Measurements from ENCODE around the gene SPDL1.

The SPDL1 gene

DNA sequence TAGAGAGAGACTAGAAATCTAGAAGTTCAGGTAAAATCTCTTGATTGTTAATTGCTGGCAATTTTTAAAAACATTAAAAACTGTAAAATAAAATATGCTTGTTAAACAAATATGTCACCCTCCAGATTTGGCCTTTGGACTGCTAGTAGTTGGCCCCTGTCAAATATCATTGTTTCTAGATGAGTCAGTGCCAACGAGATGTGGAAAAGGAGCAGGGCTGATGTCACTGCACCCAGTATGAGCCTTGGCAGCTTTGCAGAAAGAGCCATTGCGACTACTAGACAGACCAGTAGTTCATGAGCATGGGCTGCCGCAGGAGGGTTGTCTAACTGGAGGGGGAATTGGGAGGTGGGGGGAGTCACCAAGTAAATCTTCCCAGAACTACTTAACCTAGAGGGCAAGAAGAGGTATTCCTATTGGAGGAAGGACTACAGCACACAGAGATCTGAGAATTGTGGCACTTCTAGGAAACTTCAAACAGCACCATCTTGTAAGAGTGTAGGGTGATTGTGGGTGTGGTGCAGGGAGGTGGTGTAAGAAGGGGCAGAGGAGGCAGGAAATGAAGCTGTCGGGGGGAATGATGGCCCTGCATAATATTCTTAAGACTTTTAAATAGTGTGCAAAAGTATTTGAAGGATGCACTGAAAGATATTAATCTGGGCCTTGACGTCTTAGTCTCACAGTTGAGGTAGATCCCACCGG lies 46.4 kb downstream of the SPDL1 start:
- DNase-seq (ENCODE audit: low spot score) = no peak

DNA sequence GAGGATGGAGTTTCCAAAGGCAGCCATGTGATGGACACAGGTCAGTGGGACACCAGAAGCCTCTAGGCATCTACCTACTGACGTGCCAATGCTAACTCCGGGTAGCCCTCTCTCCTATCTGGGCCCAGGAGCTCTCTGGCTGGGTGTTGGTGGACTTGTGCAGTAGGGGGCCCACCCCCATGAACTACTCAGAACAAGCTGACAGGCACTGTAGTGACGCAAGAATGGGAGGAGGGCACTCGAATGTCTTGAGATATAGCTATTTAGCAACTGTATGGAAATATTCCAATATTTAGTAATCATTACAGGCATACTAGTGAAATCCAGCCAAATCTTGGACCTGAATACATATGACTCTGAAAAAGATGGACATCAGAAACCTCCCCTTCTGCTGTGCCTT lies 47.8 kb downstream of the SPDL1 start:
- no peak for DNase-seq (ENCODE audit: low spot score)

DNA sequence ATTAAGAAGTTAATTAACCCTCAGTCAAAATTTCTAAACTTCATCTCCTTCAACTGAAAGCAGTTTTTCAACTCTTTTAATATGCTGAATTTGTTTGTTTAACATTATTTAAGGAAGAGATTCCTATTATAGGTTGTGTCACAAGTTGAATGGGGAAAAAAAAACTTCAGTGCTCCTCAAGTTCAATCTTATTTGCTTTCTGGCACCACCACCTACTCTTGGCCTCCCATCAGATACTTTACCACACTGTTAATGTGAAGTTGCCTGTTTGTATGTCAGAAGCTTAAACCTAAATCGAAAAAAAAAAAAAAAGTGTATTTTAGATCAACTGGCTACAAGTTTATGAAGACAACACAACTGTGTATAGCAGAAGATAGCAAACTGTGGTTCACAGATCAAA lies 49.4 kb downstream of the SPDL1 start:
- DNase-seq (ENCODE audit: low spot score) = no peak

DNA sequence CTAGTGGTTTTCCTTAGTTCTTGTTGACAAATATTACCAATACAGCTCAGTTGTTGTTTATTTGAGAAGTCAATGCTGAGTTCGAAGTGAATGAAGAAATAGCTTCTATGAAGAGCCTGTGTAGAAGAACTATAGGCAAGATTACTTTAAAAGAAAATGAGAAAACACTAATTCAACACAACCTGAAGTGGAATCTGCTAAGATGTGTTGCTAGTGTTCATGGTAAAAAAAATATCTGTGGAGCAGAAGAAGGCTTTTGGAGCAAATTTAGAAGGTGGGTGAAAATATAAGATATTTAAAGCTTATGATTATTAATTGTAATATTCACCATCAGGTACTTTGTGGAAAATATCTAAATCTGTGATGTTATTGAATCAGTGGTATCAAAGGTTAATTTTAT lies 51.0 kb downstream of the SPDL1 start:
- no peak for DNase-seq (ENCODE audit: low spot score)

DNA sequence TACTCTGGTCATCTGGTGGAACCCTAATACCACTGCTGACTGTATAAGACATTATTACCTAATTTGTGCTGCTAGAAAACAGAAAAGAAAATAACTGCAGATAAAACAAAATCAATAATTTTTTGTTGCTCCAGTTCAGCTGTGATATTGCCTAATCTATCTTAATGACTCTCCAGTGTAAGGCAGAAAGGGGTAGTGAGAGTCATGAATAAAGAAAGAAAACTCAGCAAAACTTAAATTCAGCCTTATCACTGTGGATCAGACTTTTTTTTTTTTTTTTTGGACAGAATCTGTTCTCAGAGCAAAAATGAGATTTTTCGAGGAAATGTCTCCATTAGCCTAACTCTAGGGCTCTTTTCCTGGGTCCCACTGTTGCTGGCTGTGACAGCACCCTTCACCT lies 52.4 kb downstream of the SPDL1 start:
- DNase-seq (ENCODE audit: low spot score) = no peak

DNA sequence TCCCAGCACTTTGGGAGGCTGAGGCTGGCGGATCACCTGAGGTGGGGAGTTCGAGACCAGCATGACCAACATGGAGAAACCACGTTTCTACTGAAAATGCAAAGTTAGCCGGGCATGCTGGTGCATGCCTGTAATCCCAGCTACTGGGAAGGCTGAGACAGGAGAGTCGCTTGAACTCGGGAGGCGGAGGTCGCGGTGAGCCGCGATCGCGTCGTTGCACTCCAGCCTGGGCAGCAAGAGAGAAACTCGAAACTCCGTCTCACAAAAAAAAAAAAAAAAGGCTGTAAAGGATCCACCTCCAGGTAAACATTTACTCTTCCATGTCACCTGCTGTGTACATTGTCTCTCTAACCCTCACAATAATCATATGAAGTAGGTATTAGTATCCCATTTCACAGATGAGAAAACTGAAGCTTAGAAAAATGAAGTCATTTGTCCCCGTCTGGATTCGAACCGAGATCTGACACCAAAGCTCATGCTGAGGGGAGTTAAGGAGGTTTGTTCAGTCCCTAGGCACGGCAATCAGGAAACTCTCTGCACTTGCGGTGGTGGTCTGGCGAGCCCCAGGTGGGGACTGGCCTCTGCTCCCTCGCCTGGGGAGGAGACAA lies 53.0 kb downstream of the SPDL1 start:
- no peak for DNase-seq (ENCODE audit: low spot score)

DNA sequence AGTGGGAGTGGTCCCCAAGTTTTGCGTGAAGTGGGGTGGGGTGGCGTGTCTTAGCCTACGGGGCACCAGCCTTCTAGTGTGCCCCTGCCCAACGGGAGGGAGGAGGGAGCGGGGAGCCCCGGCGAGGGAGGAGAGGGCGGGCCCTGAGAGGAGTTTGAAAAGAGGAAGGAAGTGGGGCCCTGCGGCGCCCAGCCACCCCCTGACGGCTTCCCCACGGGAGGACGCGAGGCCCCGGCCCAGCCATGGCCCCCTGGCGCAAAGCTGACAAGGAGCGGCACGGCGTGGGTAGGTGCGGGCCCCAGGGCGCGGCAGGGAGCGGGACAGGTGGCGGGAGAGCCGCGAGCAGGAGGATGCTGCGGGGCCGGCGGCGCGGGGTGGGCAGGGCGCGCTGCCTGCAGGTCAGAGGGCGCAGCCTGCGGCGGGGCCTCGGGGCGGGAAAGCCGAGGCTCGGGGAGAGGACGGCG lies 53.5 kb downstream of the SPDL1 start, which contains the start of gene DOCK2:
Gene DOCK2 (plus strand): TSS at position 191 of the 464 bp plus-strand sequence. CDS start 52 bp downstream, at position 243.
- DNase-seq (ENCODE audit: low spot score) = no peak

DNA sequence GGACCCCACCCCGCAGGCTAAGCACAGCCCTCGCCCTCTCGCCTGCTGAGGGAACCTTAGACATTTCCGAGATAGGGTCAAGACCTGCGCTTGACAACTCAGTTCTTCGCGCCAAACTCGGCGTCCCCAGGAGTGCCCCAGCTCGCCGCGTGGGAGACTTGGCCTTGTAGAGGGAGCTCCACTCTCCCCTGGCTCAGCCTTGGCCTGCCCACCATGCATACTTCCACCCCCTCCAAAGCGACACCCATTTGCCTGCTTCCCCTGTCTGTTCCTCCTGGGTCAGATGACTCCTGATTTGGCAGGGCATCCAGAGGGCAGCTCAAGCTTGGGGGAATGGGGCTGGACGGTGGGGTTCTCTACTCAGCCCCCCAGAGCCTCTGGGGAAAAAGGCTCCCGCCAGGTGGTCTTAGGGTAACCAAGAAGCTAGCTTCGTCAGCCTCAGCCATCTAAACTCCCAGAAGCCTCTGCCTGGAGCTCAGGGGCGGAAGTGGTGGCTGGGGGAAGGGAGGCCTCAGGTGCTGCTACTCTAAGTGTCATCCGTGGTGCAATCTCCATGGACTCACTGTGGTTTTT lies 54.1 kb downstream of the SPDL1 start:
- no peak for DNase-seq (ENCODE audit: low spot score)

DNA sequence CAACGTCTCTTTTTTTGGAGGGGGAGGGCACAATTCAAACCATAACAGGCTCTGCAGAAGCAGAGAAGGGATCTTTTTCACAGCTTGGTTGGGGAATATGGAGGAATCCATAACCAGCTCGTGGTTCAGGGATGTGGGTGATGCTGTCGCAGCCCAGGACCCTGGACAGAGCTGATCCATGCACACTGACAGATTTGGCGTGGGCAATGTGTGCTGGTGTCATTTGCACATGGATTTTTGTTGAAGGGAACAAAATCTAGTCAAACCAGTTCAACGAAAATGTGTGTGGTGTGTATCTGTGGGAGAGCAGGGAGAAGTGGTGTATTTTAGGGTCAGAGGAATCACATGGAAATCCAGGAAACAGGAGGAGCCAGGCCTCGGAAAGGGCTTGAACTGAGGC lies 57.7 kb downstream of the SPDL1 start:
- DNase-seq (ENCODE audit: low spot score) = no peak

DNA sequence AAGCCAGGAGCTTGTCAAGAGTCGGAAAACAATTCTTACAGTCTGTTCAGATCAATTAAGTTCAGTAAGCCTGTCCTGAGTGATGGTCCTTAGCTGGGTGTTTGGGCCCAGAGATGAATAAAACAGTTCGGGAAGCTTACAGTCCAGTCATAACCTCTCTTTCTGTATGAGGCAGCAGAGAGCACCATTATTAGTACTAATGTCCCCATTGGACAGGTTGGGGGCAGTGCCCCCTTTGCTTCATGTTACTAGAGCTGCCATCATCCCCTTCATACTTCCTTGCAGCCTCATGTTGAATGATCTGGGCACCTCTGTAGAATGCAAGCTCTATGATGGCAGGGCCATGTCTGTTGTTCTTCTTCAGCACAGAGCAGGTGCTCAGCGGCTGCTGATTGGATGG lies 63.3 kb downstream of the SPDL1 start:
- no peak for DNase-seq (ENCODE audit: low spot score)

DNA sequence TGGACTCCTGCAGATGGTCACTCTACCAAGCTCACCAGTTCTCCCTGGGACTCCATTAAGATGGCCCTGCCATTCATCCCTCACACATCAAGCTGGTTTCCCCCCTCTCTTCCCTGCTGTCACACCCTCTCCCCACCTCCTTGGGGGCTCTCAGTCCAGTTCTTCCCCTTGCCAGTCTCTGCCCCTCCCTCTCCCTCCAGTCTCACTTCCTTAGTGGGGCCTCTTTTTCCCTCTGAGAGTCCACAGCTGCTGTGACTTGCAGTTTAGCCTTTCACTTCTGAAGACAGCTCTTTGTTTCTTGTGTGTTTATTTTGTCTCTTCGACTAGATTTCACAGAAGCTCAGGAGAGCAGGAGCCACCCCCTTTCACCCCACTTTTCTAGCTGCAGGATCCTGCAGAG lies 64.0 kb downstream of the SPDL1 start:
- DNase-seq (ENCODE audit: low spot score) = no peak

DNA sequence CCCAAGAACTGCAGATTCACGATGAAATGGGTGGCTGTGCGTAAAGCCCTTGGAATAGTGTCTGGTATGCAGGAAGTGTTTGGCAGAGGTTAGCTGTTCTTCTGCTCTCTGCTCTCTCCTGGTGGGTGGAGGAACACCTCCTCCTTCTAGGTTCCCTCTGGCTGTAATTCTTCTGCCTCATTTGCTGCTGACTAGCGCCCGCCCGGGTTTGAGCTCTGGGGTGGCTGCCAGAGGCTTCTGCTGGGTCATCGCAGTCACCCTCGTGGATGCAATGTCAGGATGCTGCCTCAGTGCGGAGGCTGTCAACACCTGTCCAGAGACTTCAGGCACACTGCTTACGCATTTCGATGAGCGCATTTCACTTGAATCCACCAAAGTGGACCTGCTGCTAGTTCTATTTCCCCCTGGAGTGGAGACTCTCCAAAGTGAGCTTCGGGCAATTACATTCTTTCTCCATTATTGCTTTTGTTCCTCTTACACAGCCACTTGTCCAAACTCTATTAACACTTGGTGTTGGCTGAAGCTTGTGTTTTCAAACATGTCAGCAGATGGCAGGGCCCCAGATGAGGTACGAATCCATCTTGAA lies 65.2 kb downstream of the SPDL1 start:
- DNase-seq (ENCODE audit: low spot score) = peak; percentile 32

DNA sequence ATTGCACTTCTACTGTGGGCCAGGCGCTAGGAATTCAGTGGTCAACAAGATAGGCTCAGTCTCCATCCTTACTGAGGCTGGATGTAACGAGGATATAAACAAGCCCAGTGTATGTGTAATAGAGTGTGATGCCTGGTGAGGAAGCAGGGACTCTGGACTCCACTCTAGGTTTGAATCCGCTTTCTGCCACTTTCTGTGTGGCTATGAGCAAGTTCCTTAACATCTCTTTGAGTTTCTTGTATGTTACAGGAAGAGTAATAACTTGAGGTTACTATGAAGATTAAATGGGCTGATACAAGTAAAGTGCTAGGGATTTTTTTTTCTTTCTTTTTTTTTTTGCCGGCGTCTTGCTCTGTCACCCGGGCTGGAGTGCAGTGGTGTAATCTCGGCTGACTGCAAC lies 65.9 kb downstream of the SPDL1 start:
- DNase-seq (ENCODE audit: low spot score) = no peak

DNA sequence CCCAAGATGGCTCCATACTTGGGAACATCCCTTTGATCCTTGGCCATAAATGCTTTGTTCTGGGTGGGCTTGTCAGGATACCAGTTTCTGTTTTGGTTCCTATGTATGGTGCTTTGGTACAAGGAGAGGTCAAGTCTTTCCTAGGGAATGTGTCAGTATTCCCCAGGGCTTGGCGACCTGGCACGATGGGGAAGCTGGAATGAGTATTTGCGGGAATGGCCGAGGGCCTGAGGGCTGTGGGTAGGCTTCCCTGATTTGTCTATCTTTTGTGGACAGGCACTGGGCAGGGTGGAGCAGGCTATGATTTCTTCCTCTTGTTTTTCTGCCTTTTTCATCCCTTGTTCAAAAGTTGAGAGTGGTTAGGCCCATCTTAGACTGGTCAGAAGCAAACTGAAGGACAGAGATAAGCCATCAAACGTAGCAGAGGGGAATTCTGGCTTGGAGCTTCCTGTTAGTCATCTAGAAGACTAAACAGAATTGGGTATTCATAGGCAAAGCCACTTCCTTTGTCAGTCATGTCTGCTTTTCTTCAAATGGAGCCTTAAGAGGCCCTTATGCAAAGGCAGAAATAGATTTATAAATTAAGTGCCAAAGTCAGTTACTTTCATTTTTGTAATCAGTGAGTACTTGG lies 67.2 kb downstream of the SPDL1 start:
- DNase-seq (ENCODE audit: low spot score) = no peak

DNA sequence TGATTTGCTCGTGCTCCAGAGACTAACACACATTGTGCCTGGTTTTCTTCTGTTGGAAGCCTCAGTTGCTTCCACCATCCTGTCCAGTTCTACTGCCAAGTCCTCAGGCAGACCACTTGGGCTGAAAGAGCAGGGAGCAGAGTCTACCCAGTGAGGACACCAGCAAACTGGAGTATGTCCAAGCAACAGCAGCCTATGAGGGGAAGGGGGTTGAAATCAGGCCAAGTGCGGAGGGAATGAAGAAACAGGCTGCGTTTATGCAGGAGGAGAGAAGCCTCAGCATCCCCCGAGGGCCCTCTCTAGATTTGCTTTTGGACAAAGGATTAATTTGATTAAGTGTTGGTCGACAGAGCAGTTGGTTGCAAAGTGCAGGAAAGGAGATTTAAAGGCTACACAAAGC lies 68.0 kb downstream of the SPDL1 start:
- no peak for DNase-seq (ENCODE audit: low spot score)

DNA sequence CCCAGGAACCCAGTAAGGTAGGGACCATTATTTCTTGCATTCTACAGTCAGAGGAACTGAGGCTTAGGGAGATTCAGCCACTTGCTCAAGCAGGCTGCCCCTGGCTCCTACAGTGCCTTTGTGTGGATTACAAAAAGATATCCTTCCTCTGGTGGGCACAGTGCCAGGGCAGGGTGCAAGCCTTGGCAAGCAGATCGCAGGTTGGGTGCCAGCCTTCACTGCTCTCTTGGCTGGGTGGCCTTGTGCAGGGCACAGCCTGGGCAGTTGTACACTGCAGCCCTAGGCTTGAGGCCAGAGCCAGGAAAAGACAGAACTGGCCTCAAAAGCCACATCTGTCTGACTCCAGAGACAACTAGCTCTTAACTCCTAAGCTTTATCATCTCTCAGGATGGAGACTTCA lies 68.5 kb downstream of the SPDL1 start:
- no peak for DNase-seq (ENCODE audit: low spot score)

DNA sequence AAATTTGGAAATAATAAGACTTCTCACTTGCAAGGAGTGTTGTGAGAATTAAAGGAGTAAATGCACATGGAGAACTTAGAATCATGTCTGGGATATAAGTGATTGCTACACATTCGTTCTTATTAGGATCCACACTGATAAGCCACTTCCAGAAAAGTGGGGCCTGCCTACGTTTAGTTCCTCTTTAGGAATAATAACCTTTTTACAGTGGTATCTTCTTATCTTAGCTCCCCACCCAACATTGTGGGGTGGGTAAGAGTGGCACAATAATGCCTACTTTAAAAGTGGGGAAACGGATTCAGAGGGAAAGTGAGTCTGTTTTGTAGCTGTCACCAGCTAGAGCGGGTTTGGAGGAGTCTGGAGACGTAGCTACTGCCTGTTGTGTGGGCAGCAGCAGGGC lies 69.5 kb downstream of the SPDL1 start:
- DNase-seq (ENCODE audit: low spot score) = no peak

Small RNAs within 50 kb of the gene (small RNA-seq; reads per million reads assigned to genes)
- gene RNU6-477P = 0 reads per million in 2 experiments
